SK-N-MC (cell line): ENCODE results near the gene WARS2.

ENCODE experiments used
- EZH2 ChIP-seq: fragments of 200-600 bp; sonication (generic); IDR thresholded peaks from one replicate; pipeline ENCODE4 v1.6.1; 2017; ENCODE audit warnings: antibody characterized with exemption
- POLR2AphosphoS5 ChIP-seq: IDR thresholded peaks from 2 replicates; pipeline ENCODE4 v1.6.1; 2012; ENCODE audit warnings: mild to moderate bottlenecking, low read depth, low read length, borderline replicate concordance

DNA sequence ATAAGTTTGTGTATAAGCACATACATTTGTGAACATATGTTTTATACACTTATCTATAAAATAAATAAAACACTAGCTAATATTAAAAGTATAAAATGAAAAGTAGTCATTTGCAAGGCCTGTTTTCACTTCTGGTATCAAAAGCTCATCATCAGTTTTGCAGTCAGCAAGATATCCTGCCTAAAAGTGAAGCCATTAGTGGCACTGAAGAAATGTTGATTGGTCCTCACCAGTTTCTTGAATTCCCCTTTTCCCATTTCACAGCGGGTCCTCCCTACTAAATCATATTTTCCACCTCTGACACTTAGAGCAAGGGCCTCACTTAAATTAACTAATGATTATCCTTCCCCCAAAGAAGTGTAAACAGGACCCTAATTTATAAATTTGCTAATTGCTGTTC lies 159.0 kb downstream of the WARS2 start:
- no peak for TF ChIP-seq EZH2
- TF ChIP-seq POLR2AphosphoS5, result no peak
